GM12891 (cell line): ENCODE results near the gene ARID1B.

ENCODE experiments used
- PAX5 ChIP-seq: IDR thresholded peaks from 2 replicates; pipeline ENCODE4 v1.6.1; 2011; ENCODE audit warnings: low read length, moderate library complexity, mild to moderate bottlenecking; ENCODE audit not compliant: insufficient read depth, severe bottlenecking
- POLR2A ChIP-seq: IDR thresholded peaks from 2 replicates; pipeline ENCODE4 v1.6.1; 2011; ENCODE audit warnings: low read depth, low read length, control low read depth
- POLR2AphosphoS5 ChIP-seq: IDR thresholded peaks from 2 replicates; pipeline ENCODE4 v1.6.1; 2011; ENCODE audit warnings: low read depth, low read length, control low read depth
- POU2F2 ChIP-seq: IDR thresholded peaks from 2 replicates; pipeline ENCODE4 v1.6.1; 2011; ENCODE audit warnings: low read depth, mild to moderate bottlenecking, control low read depth, low read length, moderate library complexity
- SPI1 ChIP-seq: IDR thresholded peaks from 2 replicates; pipeline ENCODE4 v1.6.1; 2011; ENCODE audit warnings: low read depth, low read length, control low read depth
- TAF1 ChIP-seq: IDR thresholded peaks from 2 replicates; pipeline ENCODE4 v1.6.1; 2011; ENCODE audit warnings: low read depth, low read length, control low read depth

DNA sequence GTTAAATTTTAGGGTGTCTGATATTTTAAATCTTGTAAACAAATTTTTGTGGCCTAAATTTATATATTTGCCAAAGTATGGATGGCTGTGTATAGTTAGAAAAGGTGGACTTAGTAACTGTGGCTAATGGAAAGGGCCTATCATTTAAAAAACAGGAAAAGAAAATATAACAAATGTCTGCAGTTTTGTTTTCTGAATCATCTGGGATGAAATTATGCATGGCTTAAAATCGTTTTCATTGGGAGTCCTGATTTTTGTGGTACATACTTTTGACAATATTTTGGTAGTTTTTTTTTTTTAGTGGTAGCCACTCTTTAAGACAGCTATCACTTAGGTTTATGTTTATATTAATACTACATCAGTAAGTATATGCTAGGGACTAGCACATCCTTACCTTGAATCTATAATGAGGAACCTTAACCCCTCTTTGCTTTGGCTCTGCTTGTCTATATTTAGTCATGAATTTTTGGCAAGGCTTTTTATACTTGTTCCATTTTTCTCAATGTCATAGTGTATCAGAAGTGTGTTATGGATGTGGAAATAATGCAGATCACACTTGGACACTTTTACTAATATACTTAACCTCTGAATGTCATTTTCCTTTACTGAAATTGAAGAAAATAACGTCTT, 5.6 kb downstream of the ARID1B start:
- no peak for TF ChIP-seq POLR2AphosphoS5
- no peak for TF ChIP-seq POLR2A
- TF ChIP-seq POU2F2, result no peak
- TF ChIP-seq TAF1, result no peak
- no peak for TF ChIP-seq PAX5
- TF ChIP-seq SPI1, result no peak
